ENCODE data around the gene DFFA.

- TF ChIP-seq POLR2AphosphoS5 (IDR thresholded peaks at IDR 0.05; ENCODE audit: low read depth, low read length) (no peak), POLR2A (IDR thresholded peaks at IDR 0.05; ENCODE audit: low read depth, low read length) (no peak)
Observed at GRCh38 chr1:10480614-10481013, 8.3 kb upstream of the DFFA start.

Measured in GM12892 (cell line).